ENCODE results near the gene CXCL3.

The CXCL3 gene

DNA sequence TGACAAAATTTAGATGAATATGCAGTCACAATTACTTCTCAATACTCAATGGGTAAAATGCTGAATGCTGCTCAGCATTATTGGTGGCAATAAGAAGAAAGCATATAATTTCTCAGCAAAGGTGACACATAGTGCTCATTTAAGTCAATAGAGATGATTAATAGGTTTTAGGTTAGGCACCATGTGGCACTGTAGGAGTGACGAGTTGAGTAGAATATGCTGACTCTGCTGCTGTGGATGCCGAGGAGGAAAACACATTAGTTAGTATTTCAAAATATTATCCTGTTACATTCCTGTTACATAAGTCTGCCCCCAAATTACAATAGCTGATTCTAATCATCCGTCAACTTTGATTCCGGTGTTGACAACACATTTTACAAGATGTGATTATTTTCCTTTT is 26.4 kb downstream of the CXCL3 start:
- no peak for DNase-seq

DNA sequence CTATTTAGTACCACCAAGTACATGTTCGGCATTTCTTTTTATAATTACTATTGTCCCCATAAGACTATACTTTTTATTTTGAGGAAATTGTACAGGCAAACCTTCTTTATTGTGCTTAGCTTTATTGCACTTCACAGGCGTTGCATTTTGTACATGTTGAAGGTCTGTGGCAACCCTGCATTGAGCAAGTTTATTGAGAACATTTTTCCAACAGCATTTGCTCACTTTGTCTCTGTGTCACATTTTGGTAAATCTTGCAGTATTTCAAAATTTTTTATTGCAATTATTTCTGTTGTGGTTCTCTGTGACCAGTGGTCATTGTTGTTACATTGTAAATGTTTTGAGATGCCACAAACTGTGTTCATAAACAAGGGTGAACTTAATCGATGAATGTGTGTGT is 29.2 kb downstream of the CXCL3 start:
- DNase-seq: no peak

DNA sequence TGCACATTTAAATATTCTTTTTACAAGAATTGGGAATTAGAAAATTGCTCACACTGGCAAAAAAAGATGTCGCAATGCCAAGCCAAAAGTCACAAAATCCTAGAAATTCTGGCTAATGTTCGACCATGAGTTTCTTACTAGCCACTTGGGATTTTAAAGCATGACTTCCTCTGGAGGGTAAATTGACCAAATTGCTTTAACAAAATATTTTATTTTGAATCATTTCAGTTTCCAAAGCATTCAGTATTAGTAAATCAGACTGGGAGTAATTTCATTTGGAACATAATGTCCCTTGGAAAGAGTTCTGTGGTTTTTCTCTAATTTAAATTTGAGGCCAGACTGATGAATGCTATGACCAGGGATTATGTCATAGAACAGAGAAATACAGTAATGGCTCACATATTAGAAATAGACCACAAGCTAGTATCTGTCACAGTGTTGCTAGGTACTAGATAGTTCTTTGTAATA is 32.4 kb downstream of the CXCL3 start:
- DNase-seq: no peak

DNA sequence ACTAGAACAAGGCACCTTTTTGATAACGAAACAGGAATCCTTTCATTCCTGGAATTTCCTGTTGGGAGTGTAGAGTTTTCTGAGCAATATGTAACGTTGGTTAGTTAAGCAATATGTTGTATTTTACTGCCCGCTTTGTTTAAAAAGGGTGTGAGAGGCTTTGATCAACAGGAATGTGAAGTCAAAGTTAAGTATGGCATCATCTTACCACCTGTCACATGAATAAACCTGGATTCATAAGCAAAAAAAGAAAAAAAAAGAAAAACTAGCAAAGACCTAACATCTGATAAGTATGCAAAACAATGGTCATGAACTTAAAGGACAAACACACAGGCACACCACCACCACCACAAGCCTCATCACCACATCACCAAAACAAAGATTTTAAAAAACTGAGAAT is 33.0 kb downstream of the CXCL3 start:
- DNase-seq: no peak

DNA sequence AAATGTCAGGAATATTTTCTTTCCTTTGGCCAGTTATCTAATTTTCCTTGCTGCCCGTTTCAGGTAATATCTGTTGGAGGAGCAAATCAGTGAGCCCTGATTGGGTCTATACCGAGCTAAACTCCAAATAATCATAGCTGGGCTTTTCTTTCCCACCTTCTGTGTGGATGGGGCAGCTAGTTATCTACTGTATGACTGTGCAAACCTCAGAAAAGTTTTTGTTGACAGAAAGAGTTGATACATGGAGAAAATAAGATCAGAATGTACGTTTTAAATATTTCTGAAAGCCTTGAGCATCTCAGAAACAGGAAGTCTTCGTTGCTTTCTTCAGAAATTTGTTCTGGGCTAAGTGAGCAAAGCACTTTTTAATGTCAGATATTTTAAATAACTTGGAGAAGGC is 33.8 kb downstream of the CXCL3 start:
- no peak for DNase-seq

DNA sequence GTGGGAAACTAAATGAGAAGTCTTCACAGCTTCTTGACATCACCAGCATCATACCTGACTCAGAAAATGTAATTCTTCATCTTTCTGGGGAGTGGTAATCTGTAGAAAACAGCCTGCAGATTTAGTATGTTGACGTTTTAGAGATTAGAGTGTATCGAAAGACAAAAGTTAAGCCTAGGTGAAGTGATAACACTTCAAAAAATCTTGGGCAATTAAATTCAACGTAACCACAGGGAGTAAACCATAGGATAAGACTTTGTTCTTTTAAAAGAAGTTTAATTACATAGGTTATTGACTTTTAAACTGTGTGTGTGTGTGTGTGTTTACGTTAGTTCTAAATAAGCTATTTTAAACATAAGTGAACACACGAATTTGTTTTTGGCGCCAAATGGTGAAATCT is 38.2 kb downstream of the CXCL3 start:
- no peak for DNase-seq

DNA sequence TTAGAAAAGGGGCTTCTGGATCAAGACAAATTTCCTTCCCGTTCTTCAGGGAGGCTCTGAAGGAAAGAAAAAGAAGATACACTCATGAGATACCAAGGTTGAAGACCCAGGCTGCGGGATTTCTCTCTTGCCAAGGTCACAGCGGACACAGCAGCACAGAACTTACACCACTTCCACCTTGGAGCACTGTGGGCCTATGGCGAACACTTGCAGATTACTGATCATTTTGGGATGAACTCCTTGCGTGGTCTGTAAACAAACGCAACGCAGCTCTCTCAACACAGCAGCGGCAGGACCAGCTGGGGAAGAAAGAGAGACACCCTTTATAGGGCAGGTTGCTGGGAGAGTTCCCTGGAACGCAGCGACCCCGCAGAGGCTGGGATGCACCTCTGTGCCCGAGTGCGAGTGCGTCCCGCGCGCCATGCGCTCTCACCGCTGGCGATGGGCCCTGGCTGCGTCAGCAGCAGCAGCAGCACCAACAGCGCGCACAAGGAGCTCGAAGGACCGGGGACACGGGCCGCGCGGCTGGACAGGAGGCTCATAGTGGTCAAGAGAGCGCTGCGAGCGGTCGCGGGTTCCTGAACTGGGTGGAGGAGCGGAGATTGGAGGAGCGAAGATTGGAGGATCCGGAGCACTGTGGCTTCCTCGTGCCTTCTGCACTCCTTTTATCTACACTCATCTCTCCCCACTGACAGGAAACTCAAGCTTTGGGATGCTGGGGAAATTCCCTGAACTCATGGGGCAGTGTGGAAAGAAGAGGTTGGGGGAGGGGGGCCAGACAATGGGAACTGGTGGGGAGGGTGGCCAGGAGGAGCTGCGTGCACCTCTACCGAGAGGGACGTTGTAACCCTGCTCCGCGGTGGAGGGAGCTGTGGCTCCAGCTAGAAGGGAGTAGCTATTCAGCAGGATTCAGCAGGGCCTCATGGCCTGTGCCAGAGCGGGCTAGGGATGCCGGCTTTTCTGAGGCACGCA is 40.2 kb downstream of the CXCL3 start, which contains the start of gene CXCL5:
TSS of gene CXCL5 (minus strand) at position 638 of the 972 bp plus-strand sequence. CDS start at position 542, 96 bp downstream.
- DNase-seq: peak in 1 of 2 donors; percentile 5

DNA sequence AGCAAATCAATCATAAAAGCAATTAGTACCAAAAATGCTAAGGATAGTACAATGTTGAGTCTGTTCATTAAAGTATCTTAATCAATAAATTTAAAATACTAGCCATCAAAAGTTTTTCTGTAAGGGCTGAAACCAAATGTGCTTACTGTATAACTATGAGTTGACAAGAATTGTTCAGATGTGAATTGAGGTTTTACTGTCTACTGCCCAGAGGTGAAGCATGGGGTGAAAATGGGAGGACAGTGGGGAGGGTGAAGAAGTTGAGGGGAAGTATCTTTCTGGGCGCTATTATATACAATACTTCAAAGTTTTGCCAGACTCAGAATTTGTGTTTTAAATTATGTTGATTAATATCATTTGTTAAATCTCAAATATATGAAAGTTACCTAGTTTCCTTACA is 46.4 kb downstream of the CXCL3 start:
- DNase-seq: no peak

DNA sequence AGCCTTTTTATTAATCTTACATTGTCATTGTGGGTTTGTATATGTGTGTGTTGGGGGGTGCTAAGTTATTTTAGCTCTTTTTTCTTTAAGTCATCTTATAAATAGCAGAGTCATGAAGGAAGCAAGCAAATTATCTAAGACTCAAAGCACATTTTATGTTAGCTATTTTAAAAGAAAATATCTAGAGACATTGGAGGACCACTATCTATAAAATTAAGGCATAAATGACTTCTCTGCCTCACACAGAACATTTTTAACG is 46.8 kb downstream of the CXCL3 start:
- DNase-seq: no peak

DNA sequence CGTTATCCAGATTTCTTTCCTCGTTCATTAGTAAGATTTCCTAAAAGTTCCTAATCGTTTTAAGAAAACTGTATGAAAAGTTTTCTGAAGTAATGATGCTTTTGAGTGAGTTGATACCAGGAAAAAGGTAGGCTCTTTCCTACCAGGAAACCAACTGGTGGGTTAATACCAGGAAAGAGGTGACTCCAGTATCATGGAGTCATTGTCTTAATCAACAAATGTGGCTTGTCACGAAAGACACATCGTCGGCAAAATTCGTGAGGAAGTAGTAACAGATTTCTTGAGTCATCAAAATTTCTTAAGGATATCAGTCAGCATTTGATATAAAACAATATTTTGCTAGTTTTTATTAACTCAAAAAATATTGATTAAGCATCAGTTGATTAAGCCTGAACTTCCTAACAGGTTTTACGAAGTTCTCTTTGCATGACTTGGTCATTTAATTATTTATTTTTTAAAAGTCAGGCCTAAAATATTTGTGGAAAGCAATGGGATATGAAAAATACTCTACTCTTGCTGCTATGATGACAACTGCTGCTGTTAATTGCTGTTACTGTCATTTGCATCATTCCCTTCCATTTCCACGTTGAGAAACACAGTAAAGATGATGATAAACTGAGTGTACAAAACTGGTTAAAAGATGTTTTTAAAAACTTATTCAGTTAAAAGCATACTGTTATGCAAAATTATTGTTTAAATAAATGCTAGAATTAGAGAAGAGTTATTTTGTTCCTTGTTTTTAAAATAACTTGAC is 47.3 kb downstream of the CXCL3 start:
- DNase-seq: no peak

DNA sequence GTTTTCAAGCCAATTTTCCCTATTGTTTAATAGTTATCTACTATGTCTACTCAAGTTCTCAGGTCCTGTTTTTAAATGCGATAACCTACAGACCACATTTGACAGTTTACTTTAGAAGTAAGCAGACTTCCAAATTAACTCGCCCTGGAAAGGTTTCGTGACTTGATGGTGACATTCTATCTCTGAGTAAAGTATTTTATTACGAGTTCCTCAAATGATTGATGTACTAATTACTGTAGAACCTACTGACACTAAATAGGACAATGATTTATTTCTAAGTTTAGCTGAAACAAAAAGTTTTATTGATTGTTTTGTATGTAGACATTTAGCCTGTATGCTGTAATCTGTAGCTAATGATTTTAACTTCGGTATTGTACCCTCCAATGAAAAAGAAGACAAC is 48.6 kb downstream of the CXCL3 start:
- no peak for DNase-seq

DNA sequence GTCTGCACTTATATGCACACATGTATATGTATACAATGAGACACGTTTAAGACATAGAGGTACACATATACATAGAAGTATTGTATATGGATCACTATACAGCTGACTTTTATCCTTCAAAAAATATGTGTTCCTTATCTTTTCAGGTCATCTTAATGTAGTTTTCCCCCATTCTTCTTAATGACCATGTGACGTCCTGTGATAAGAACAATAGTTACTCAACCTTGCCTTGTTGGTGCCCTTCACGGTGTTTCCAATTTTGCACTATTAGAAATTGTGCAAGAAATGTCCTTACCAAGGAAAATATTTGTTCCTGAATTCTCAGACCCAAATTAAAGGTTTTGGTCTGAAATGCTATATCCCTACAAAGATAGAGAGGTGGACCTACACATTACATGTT is 49.5 kb downstream of the CXCL3 start:
- no peak for DNase-seq

DNA sequence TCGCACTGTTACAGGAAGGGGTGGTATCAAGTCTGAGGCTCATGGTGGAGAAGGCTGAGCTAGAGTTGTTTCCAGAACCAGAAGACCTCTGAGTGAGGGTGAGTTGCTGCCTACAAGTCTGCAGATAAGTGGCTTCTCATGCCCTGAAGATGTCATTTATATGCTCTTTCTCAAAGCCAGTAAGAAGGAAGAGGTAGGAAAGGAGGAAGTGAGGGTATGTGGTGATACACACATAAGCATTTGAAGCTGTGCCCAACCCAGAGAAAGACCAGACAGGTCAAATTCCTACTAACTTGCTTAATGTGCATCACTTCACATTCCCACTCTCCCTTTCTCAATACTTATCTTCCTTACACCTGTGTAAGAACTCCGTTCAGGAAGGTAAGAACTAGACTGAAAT is 50.4 kb downstream of the CXCL3 start, which contains the start of gene PPBP:
TSS of gene PPBP (minus strand) at position 130 of the 400 bp plus-strand sequence. CDS start at position 43, 87 bp downstream.
- DNase-seq: no peak
